ENCODE data around the gene FGD4.

GRCh38 chr12:32606443-32606842, 207.1 kb downstream of the FGD4 start:
- TF ChIP-seq EZH2 (IDR thresholded peaks at IDR 0.05; ENCODE audit: insufficient read depth, poor library complexity, severe bottlenecking) (no peak), EZH2phosphoT487 (IDR thresholded peaks at IDR 0.05; ENCODE audit: insufficient read depth, low read depth) (no peak)

All from GM23248 (cell line).